ENCODE data around the gene HES1. TPM values are rescaled to one million over a fixed set of nuclear protein-coding genes. Genes with fewer than 3 reads are reported as not detected.

HES1 gene
- total and polyA plus RNA-seq, 10 of the 15 experiments (the other 5 are each of a cell fraction or from before 2014, with no cell fraction given) = 0.46 to 5.3 (median 2.3) TPM

GRCh38 chr3:194164861-194165260 is 28.9 kb downstream of the HES1 start:
- no peak overlapping the region for H3K27ac ChIP-seq (ENCODE audit: control insufficient read depth, insufficient read depth)
- intact Hi-C loops (cut with micrococcal nuclease; ENCODE audit: unreplicated experiment) = no loop called here
- FAIRE-seq = no peak
- H3K9me3 ChIP-seq (replicated peaks; ENCODE audit: control insufficient read depth, insufficient read depth, low read length) = no peaks in the 10 kb centered on the region
- no peak for DNase-seq (ENCODE audit: low read depth, low spot score)
- H3K4me3 ChIP-seq = no peak overlapping the region
- no peaks in the 10 kb centered on the region for H3K36me3 ChIP-seq (ENCODE audit: control insufficient read depth in 2 of 2, insufficient read depth in 2 of 2, low read length in 1 of 2)
- no peaks in the 10 kb centered on the region for H3K79me2 ChIP-seq (ENCODE audit: control insufficient read depth, insufficient read depth, low read length)
- no peak overlapping the region for H2AFZ ChIP-seq (ENCODE audit: control insufficient read depth, low read depth, low read length)
- no peak for ATAC-seq
- ChIA-PET POLR2A (no interaction called here), CTCF (no interaction called here), SMC1A (ENCODE audit: uncharacterized antibody, unreplicated experiment) (no interaction called here), RAD21 (ENCODE audit: unreplicated experiment) (no interaction called here)
- TF ChIP-seq RB1 (IDR thresholded peaks at IDR 0.05; ENCODE audit: borderline replicate concordance) (no peak), FOXM1 (IDR thresholded peaks at IDR 0.05; ENCODE audit: low read depth, low read length) (no peak), SMARCA5 (IDR thresholded peaks at IDR 0.05) (no peak), TCF7 (IDR thresholded peaks at IDR 0.05; ENCODE audit: borderline replicate concordance) (no peak), CEBPB (IDR thresholded peaks at IDR 0.05; ENCODE audit: borderline replicate concordance in 1 of 2, low read depth in 2 of 2, low read length in 2 of 2) (no peak), BCL11A (IDR thresholded peaks at IDR 0.05; ENCODE audit: low read depth, low read length) (no peak), CREM (IDR thresholded peaks at IDR 0.05; ENCODE audit: low read depth) (no peak), LARP7 (IDR thresholded peaks at IDR 0.05) (no peak), EP300 (IDR thresholded peaks at IDR 0.05; ENCODE audit: borderline replicate concordance in 1 of 2, control insufficient read depth in 1 of 2, low read depth in 2 of 2, low read length in 2 of 2) (no peak), SRF (IDR thresholded peaks at IDR 0.05; ENCODE audit: low read depth in 2 of 2, low read length in 2 of 2) (no peak), ZBTB11 (CRISPR knock-in tag; IDR thresholded peaks at IDR 0.05) (no peak), PML (IDR thresholded peaks at IDR 0.05; ENCODE audit: low read length) (no peak), IRF5 (IDR thresholded peaks at IDR 0.05; ENCODE audit: borderline replicate concordance) (no peak), POLR2AphosphoS2 (IDR thresholded peaks at IDR 0.05; ENCODE audit: low read depth, low read length) (no peak), CHD2 (IDR thresholded peaks at IDR 0.05; ENCODE audit: borderline replicate concordance, low read depth, low read length) (no peak), PAX5 (IDR thresholded peaks at IDR 0.05; ENCODE audit: borderline replicate concordance, low read depth, low read length) (no peak), USF2 (IDR thresholded peaks at IDR 0.05; ENCODE audit: borderline replicate concordance, low read depth, low read length) (no peak), ATF7 (IDR thresholded peaks at IDR 0.05; ENCODE audit: low read depth) (no peak), TBL1XR1 (IDR thresholded peaks at IDR 0.05; ENCODE audit: low read depth, low read length) (no peak)
- no peaks in the 10 kb centered on the region for H4K20me1 ChIP-seq (ENCODE audit: control insufficient read depth, insufficient read depth)
- H3K4me1 ChIP-seq (ENCODE audit: control insufficient read depth, insufficient read depth, low read length) = no peaks in the 10 kb centered on the region
- no peak overlapping the region for H3K4me2 ChIP-seq (ENCODE audit: control insufficient read depth, insufficient read depth)
- peaks cover 3 to 4% of the 10 kb centered on the region in 2 experiments; a peak in 2 of 4 replicates for H3K27me3 ChIP-seq (replicated peaks in 1 of 2; ENCODE audit: control insufficient read depth in 2 of 2, insufficient read depth in 2 of 2, low read length in 1 of 2)
- BruUV-seq (replicated peaks) = no TSS peak
- H3K9ac ChIP-seq (ENCODE audit: control insufficient read depth, insufficient read depth, low read length) = no peak overlapping the region
- in situ Hi-C loops (cut with MboI) = no loop called here
- WGBS (ENCODE audit: insufficient coverage, insufficient replicate concordance, low lambda C conversion rate, missing lambda C conversion rate) = 45% methylated on average over 5 of the region's 5 CpGs

Measured in GM12878 (cell line).